Parathyroid adenoma (tissue), 2 donors: ENCODE results near the gene FAM83F.

ENCODE experiments used
- H2AFZ ChIP-seq: fragments of 300-600 bp; sonication (generic); one replicate; pipeline ENCODE4 v1.7.0; 2017; ENCODE audit warnings: antibody characterized with exemption, mild to moderate bottlenecking
- H3K27ac ChIP-seq: fragments of 300-600 bp; sonication (generic); one replicate; pipeline ENCODE4 v1.7.0; 2017
- H3K27me3 ChIP-seq: fragments of 300-600 bp; sonication (generic); one replicate; pipeline ENCODE4 v1.7.0; 2017; ENCODE audit warnings: low read length; ENCODE audit not compliant: control insufficient read depth, insufficient read depth
- H3K36me3 ChIP-seq: fragments of 300-600 bp; sonication (generic); one replicate; pipeline ENCODE4 v1.7.0; 2017; ENCODE audit warnings: low read length; ENCODE audit not compliant: control insufficient read depth, insufficient read depth
- H3K4me1 ChIP-seq: fragments of 300-600 bp; sonication (generic); one replicate; pipeline ENCODE4 v1.7.0; 2017; ENCODE audit warnings: control low read depth
- H3K4me2 ChIP-seq: fragments of 300-600 bp; sonication (generic); one replicate; pipeline ENCODE4 v1.7.0; 2017; ENCODE audit warnings: low read length
- H3K4me3 ChIP-seq: fragments of 300-600 bp; sonication (generic); one replicate; pipeline ENCODE4 v1.7.0; 2017; ENCODE audit warnings: low read depth, low read length
- H3K79me2 ChIP-seq: fragments of 300-600 bp; sonication (generic); one replicate; pipeline ENCODE4 v1.7.0; 2017; ENCODE audit warnings: control low read depth
- H3K9ac ChIP-seq: fragments of 300-600 bp; sonication (generic); one replicate; pipeline ENCODE4 v1.7.0; 2017; ENCODE audit warnings: mild to moderate bottlenecking
- H3K9me3 ChIP-seq: fragments of 300-600 bp; sonication (generic); one replicate; pipeline ENCODE4 v1.7.0; 2017; ENCODE audit warnings: low read length; ENCODE audit not compliant: control insufficient read depth
- CTCF ChIP-seq: fragments of 300-600 bp; sonication (generic); IDR thresholded peaks from one replicate; pipeline ENCODE4 v1.7.0; 2017; ENCODE audit warnings: antibody characterized with exemption, mild to moderate bottlenecking
- donor health status: primary hyperparathyroidism.

The FAM83F gene

DNA sequence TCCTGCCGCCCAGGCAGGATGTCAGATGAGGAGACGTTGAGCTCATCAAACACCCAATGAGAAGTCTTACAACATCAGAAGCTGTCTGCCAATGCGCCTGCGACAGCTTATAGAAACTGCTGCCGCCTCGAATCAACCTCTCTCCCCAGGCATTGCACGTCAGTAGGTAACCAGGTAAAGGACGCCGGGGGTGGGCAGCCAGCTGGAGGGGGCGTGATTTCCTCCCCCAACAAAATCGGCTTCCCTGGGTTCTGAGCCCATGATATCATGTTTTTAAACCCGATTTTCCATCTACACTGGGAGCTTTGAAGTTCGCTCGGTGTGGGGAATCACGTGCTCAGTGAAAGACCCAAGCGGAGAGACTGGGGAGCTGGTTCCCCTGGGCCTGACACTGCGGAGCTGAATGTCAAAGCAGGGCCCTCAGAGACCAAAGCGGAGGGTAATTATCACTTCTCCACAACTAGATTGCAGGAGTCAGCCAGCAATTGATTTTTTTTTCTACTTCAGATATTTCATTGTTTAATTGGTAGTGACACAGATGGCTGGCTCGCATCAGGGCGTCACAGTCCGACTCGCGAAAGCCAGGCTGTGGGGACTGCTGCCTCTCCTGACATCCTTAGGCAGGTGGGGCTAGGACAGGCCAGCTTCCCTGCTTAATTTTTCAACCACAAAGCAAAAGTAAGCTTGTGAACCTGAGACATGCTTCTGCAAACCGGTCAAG lies 15.4 kb downstream of the FAM83F start:
- Histone ChIP-seq H3K4me2 (peak overlapping the region; percentile 41), H3K27ac (no peak overlapping the region), H2AFZ (no peak overlapping the region), H3K4me1 (peaks cover 3% of the 10 kb centered on the region), H3K79me2 (no peaks in the 10 kb centered on the region), H3K9ac (no peak overlapping the region), H3K4me3 (no peak overlapping the region), H3K27me3 (no peaks in the 10 kb centered on the region), H3K9me3 (no peaks in the 10 kb centered on the region), H3K36me3 (no peaks in the 10 kb centered on the region)
- no peak for TF ChIP-seq CTCF

DNA sequence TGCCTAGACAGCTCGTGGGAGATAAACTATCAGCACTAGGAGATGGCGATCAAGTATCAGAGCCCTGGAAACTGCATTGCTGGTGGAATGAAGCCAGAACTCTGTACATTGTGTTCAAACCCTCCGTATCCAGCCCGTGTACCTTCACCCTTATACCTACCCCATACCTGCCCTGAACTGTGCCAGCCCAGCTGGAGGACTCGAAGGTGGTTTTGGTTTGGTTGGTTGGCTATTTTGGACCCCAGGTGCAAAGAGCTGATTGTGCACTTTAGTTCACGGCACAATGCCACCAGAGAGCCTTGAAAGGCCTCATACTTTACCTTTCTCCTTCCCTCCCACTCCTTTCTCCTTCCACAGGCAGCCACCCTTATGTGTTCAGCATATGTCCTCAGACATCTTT lies 16.0 kb downstream of the FAM83F start:
- Histone ChIP-seq H2AFZ (no peak overlapping the region), H3K4me3 (no peak overlapping the region), H3K9me3 (no peaks in the 10 kb centered on the region), H3K4me2 (peak overlapping the region; percentile 41), H3K27ac (no peak overlapping the region), H3K9ac (no peak overlapping the region), H3K36me3 (no peaks in the 10 kb centered on the region), H3K27me3 (no peaks in the 10 kb centered on the region), H3K4me1 (peaks cover 3% of the 10 kb centered on the region), H3K79me2 (no peaks in the 10 kb centered on the region)
- TF ChIP-seq CTCF: no peak

DNA sequence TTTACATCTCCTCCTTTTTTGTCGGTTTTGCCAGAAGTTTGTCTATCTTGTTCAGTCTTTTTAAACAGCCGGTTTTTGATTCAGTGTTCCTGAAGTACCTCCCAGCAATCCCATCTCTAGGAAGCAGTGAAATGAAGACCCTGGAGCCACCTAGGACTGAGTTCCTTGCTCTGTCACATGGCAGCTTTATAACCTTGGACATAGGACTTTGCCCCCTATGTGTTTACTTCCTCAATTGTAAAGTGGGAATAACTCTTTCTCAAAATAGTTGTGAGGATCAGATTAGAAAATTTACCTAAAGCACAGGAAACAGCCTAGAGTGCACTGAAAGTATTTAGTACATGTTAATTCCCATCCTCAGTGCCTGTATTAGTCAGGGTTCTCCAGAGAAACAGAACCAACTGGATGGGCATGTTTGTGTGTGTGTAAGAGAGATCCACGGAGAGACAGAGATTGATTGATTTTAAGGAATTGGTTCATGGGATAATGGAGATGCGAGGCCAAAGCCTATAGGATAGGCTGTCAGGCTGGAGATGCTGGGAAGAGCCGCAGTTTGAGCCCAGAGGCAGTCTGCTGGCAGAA lies 20.0 kb downstream of the FAM83F start:
- H3K36me3 ChIP-seq: no peaks in the 10 kb centered on the region
- no peak overlapping the region for H3K27ac ChIP-seq
- no peak overlapping the region for H3K4me3 ChIP-seq
- no peaks in the 10 kb centered on the region for H3K27me3 ChIP-seq
- no peaks in the 10 kb centered on the region for H3K79me2 ChIP-seq
- H3K4me1 ChIP-seq: no peaks in the 10 kb centered on the region
- H3K9ac ChIP-seq: no peak overlapping the region
- TF ChIP-seq CTCF: no peak
- no peaks in the 10 kb centered on the region for H3K9me3 ChIP-seq
- no peak overlapping the region for H2AFZ ChIP-seq
- H3K4me2 ChIP-seq: no peak overlapping the region

DNA sequence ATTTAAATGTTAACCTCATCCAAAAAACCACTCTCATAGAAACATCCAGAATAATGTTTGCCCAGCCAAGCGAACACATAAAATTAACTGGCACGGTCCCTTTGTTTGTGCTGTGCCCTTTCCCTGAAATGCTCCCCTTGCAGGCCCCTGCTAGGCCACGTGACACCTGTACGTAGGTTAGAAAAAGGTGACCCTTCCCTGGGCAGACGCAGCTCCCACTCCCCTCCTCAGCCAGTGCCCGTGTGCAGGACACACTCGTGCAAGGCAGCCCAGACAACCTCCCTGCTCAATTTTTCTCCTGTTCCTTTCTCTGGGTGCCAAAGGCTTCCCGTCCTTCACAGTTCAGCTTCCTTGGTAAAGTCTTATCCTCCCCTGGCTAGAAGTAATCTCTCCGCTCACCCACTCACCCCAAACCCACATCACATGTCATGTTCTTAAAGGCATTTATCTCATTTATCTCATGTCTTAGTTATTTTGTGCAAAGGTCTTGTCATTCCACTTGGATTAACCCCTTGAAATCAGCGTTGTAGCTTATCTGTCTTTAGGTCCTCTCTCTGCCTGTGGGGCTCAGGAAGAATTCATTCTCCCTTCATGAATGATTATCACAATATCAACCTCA lies 20.7 kb downstream of the FAM83F start:
- Histone ChIP-seq H3K9me3 (no peaks in the 10 kb centered on the region), H3K4me3 (no peak overlapping the region), H3K9ac (no peak overlapping the region)

More for the DNA sequence above, 20.7 kb downstream of the FAM83F start:
- no peak overlapping the region for H3K27ac ChIP-seq
- TF ChIP-seq CTCF: no peak
- no peaks in the 10 kb centered on the region for H3K36me3 ChIP-seq
- H3K4me1 ChIP-seq: no peaks in the 10 kb centered on the region
- H3K27me3 ChIP-seq: no peaks in the 10 kb centered on the region
- H3K79me2 ChIP-seq: no peaks in the 10 kb centered on the region
- H3K4me2 ChIP-seq: peak overlapping the region; percentile 43
- H2AFZ ChIP-seq: no peak overlapping the region
